Glutamatergic neuron (in vitro differentiated cells): ENCODE data around the gene MFRP. TPM values are rescaled to one million over a fixed set of nuclear protein-coding genes. Genes with fewer than 3 reads are reported as not detected.

Source experiments
- DNase-seq: peaks from one replicate; pipeline ENCODE4 v3.0.0; 2022
- H3K27ac Mint-ChIP-seq: one replicate; pipeline ENCODE4 v1.8.0; 2020; ENCODE audit warnings: mild to moderate bottlenecking, mixed read lengths, inconsistent platforms; ENCODE audit not compliant: unreplicated experiment
- H3K27me3 Mint-ChIP-seq: one replicate; pipeline ENCODE4 v1.8.0; 2020; ENCODE audit warnings: mild to moderate bottlenecking, moderate library complexity, mixed read lengths, inconsistent platforms; ENCODE audit not compliant: unreplicated experiment
- H3K36me3 Mint-ChIP-seq: one replicate; pipeline ENCODE4 v1.8.0; 2020; ENCODE audit warnings: mild to moderate bottlenecking, mixed read lengths, inconsistent platforms; ENCODE audit not compliant: unreplicated experiment
- H3K4me1 Mint-ChIP-seq: one replicate; pipeline ENCODE4 v1.8.0; 2020; ENCODE audit warnings: mild to moderate bottlenecking, low read depth, mixed read lengths, inconsistent platforms; ENCODE audit not compliant: unreplicated experiment
- H3K4me3 Mint-ChIP-seq: one replicate; pipeline ENCODE4 v1.8.0; 2020; ENCODE audit warnings: mild to moderate bottlenecking, mixed read lengths, inconsistent platforms; ENCODE audit not compliant: unreplicated experiment
- H3K9me3 Mint-ChIP-seq: one replicate; pipeline ENCODE4 v1.8.0; 2020; ENCODE audit warnings: mild to moderate bottlenecking, moderate library complexity, mixed read lengths, inconsistent platforms; ENCODE audit not compliant: unreplicated experiment
- total RNA-seq: library from RNA; stranded (reverse); fragmentation: NEBNext Ultra II Directional; extraction: Animal tissue kit (Norgen Biotek cat#: 25700); gene quantifications from one replicate; pipeline ENCODE4 v1.2.1, GENCODE V29; 2021; ENCODE audit not compliant: unreplicated experiment
- TF ChIP-seq, protein P1 (sequence below): fragments of 200-600 bp; sonication (generic); IDR thresholded peaks from one replicate; pipeline ENCODE4 v1.5.0; 2021; ENCODE audit not compliant: partially characterized antibody, unreplicated experiment

Gene MFRP
- total RNA-seq, 1 donor from 2014 or later, result not detected

DNA sequence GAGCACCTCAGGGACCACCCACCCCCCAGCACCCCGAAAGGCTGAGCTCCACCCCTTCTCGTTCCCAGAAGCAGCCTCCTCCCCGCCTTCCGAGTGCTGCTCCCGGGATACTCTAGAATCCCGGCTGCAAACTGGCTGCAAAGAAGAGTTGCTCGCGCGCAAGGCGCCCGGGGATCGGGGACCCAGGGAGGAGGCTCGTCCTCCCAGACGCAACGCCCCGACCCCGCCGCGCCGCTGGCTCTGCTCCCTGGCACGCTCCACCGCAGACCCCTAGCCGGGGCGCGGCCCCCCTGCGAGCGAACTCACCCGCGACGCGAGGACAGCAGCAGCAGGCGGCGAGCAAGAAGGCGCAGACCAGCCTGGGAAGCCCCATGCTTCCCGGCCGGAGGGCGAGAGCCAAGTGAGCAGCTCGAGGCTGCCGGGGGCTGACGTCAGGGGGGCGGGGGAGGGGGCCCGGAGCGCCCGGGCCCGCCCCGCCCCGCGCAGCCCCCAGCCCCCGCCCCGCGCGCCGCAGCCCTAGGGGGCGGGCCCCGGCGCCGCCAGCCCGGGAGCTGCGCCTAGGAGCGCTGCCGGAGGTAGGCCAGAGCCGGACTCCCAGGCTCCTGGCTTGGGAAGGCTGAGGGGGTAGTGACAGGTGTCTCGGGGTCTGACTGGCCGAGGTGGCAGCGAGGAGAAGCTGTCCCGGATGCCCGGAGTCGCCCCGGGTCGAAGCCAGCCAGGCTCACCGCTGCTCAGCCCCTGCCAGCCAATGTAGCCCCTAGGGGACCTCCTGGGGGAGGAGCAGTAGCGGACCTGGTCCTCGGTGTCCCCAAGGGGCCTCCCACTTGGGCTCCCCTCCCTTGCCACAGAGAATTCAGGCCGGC is 29.5 kb downstream of the MFRP start, which contains the start of gene MCAM:
Gene MCAM (minus strand): TSS at position 402 of the 863 bp plus-strand sequence. CDS start 29 bp downstream, at position 373.
- H3K4me1 Mint-ChIP-seq, result peaks cover 5% of the 10 kb centered on the region
- no peaks in the 10 kb centered on the region for H3K36me3 Mint-ChIP-seq
- TF ChIP-seq, protein P1, sequence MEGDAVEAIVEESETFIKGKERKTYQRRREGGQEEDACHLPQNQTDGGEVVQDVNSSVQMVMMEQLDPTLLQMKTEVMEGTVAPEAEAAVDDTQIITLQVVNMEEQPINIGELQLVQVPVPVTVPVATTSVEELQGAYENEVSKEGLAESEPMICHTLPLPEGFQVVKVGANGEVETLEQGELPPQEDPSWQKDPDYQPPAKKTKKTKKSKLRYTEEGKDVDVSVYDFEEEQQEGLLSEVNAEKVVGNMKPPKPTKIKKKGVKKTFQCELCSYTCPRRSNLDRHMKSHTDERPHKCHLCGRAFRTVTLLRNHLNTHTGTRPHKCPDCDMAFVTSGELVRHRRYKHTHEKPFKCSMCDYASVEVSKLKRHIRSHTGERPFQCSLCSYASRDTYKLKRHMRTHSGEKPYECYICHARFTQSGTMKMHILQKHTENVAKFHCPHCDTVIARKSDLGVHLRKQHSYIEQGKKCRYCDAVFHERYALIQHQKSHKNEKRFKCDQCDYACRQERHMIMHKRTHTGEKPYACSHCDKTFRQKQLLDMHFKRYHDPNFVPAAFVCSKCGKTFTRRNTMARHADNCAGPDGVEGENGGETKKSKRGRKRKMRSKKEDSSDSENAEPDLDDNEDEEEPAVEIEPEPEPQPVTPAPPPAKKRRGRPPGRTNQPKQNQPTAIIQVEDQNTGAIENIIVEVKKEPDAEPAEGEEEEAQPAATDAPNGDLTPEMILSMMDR, result no peak
- no peaks in the 10 kb centered on the region for H3K9me3 Mint-ChIP-seq
- no peak within 1 kb of the TSS for H3K27ac Mint-ChIP-seq
- peaks cover 3% of the 10 kb centered on the region for H3K27me3 Mint-ChIP-seq
- DNase-seq, result peak; percentile 63
- peak within 1 kb of the TSS; percentile 74 for H3K4me3 Mint-ChIP-seq

GRCh38 chr11:119316016-119316728 is 30.3 kb downstream of the MFRP start:
- no peak for DNase-seq
- Mint-ChIP-seq H3K27ac (no peak overlapping the region), H3K4me3 (peak overlapping the region; percentile 74)

DNA sequence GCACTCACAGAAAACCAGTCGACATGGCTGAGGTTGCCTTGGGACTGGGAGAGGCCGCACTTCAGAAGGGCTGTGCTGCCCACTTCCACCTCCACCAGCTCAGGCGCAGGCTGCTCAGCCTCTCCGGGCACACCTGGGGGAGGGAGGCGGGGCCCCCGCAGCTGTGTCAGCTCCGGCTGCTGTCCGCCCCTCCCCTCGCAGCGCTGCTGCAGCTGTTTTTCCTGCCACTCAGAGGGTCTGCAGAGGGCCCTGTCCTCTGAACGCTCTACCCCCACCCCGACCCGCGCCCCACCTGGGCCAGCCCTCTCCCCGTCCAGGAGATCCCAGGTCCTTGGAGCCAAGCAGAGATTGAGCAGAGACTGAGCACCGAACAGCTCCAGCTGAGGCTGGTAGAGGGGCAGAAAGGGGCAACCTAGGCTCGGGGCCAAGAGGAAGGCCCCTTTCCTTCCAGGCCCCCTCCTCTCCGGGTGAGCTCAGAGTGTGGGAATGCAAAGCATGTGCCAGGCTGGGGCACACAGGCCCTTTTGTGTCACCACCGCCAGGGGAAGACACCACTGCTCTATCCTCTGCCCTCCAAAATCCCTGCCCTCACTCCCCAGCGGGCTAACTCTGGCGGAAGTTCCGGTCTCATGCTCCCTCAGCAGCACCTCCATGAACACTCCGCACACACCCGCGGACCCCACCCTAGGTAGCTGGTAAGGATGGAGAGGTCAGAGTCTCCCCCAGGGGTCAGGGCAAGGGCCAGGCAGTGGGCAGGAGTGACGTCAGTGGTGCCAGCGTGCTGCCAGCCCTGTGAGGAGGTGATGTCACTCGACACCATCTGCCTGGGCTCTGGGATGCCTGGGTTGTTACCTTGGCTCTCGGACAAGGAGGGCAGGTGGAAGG is 31.1 kb downstream of the MFRP start:
- TF ChIP-seq, protein P1, result no peak
- Mint-ChIP-seq H3K27me3 (peaks cover 3% of the 10 kb centered on the region), H3K9me3 (no peaks in the 10 kb centered on the region), H3K27ac (no peak overlapping the region), H3K36me3 (no peaks in the 10 kb centered on the region), H3K4me1 (peaks cover 5% of the 10 kb centered on the region), H3K4me3 (peak overlapping the region; percentile 30)
- DNase-seq, result no peak

More at GRCh38 chr11:119316016-119316728, 30.3 kb downstream of the MFRP start:
- Mint-ChIP-seq H3K4me1 (peaks cover 5% of the 10 kb centered on the region), H3K36me3 (no peaks in the 10 kb centered on the region), H3K27me3 (peaks cover 3% of the 10 kb centered on the region), H3K9me3 (no peaks in the 10 kb centered on the region)
- TF ChIP-seq, protein P1, result no peak

DNA sequence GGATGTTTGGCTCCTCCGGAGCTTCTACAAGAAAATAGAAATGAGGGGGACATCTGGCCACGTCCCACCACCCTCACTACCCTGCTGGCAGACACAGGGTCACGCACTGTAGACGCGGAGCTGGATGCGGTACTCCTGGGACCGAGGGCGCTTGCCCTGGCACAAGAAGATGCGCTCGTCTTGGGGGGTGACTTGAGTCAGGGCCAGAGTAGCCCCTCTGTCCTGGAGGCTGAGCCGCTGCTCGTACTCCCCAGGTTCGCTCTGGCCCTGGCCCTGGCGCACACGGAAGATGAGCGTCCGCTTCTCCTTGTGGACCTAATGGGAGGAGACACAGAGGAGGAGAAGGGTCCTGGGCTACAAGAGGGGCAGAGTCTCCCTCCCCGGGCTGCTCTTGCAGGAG is 31.8 kb downstream of the MFRP start:
- H3K27me3 Mint-ChIP-seq, result peaks cover 3% of the 10 kb centered on the region
- no peaks in the 10 kb centered on the region for H3K36me3 Mint-ChIP-seq
- peaks cover under 1% of the 10 kb centered on the region for H3K9me3 Mint-ChIP-seq
- TF ChIP-seq, protein P1, result no peak
- no peak overlapping the region for H3K27ac Mint-ChIP-seq
- no peak overlapping the region for H3K4me3 Mint-ChIP-seq
- no peak for DNase-seq
- H3K4me1 Mint-ChIP-seq, result peaks cover 5% of the 10 kb centered on the region
